Heart left ventricle (tissue), 13 donors: ENCODE measurements around the gene CDC42EP3.

Experiments used
- CTCF ChIP-seq, 12 donors: fragments of 200-600 bp; sonication (generic) in 4 of 12; IDR thresholded peaks; one replicate each; pipeline versions ENCODE4 v1.5.0 to v1.8.0; 2018 to 2022; ENCODE audit warnings: antibody characterized with exemption in 12 of 12, mild to moderate bottlenecking in 5 of 12
- POLR2A ChIP-seq, 2 donors: fragments of 450-650 bp; IDR thresholded peaks; one replicate each; pipeline ENCODE4 v1.6.1; 2017; ENCODE audit warnings: antibody characterized with exemption in 2 of 2, mild to moderate bottlenecking in 2 of 2, moderate library complexity in 2 of 2
- donor health status: ischemic (EF 13 %, LVEDD 7.1; RV severe dilation, severe dysfunction).
- donor health status: DM: no; HTN: yes; CAD: no.
- donor health status: DM: no; HTN: no; CAD: no.
- donor health status: ischemic (EF 25% LVEDD 6.9; RV normal size, moderate dysfunction).
- donor health status: ischemic (EF 25% LVEDD 5.7; RV mildly dilated, moderate dysfunction).
- donor health status: ischemic (EF 35%, LVEDD 5.7; RV mildly dilated, moderate dysfunction).
- donor health status: nonischemic (EF 11% LVEDD 7.7; RV severe dilation, severe dysfunction).
- donor health status: DM: yes; HTN: yes; CAD: no.
- donor health status: PGD.
- donor health status: ischemic (EF 29% LVEDD 5.4; RV normal size, mild dysfunction).
- donor health status: nonischemic (EF 23%, LVEDD 6.1; RV moderate dilation, normal function).

- TF ChIP-seq CTCF (IDR thresholded peaks at IDR 0.05) (no peak), POLR2A (IDR thresholded peaks at IDR 0.05) (no peak)
Measured at GRCh38 chr2:37635504-37636380, 35.7 kb downstream of the CDC42EP3 start.
